K562 (cell line): ENCODE data around the gene UBAP1L. TPM values are rescaled to one million over a fixed set of nuclear protein-coding genes. Genes with fewer than 3 reads are reported as not detected.

ENCODE experiments used
- ZNF785 ChIP-seq: fragments of 250-450 bp; sonication (Bioruptor Pico); IDR thresholded peaks from 2 replicates; pipeline ENCODE4 v1.4.0; 2020; ENCODE audit warnings: mild to moderate bottlenecking
- polyA plus RNA-seq, 8 experiments: library from polyadenylated mRNA; depleted of rRNA in 4 of 8; stranded (reverse) in 5 of 8; unstranded in 3 of 8; fragments of >200 nt; fragmentation: Nextera tagmentation in 2 of 8; fragmentation: Illumina TruSeq in 1 of 8; extraction: Ambion mirVana in 2 of 8; extraction: Trizol in 1 of 8; gene quantifications; 2 replicates each; pipeline versions ENCODE4 v1.2.1 to v1.2.3, GENCODE V29; 2011 to 2014; ENCODE audit warnings: inconsistent platforms in 1 of 8, missing spikeins in 1 of 8
- total RNA-seq, 7 experiments: library from RNA; depleted of rRNA in 6 of 7; stranded (reverse); fragments of >200 nt in 6 of 7; fragmentation: Illumina TruSeq in 2 of 7; extraction: Trizol in 2 of 7; gene quantifications; 2 replicates each; pipeline versions ENCODE4 v1.2.1 to v1.2.3, GENCODE V29; 2011 to 2021; ENCODE audit warnings: low replicate concordance in 1 of 7
- TF ChIP-seq, protein P1 (sequence below), 2 experiments: fragments of 450-650 bp; formaldehyde crosslinking in 1 of 2; IDR thresholded peaks; 2 replicates each; pipeline versions ENCODE4 v1.4.0 to v1.6.1; 2014 to 2020; ENCODE audit warnings: mild to moderate bottlenecking in 2 of 2, borderline replicate concordance in 1 of 2, low read depth in 1 of 2
- TF ChIP-seq, protein P2 (sequence below): fragments of 250-450 bp; sonication (Bioruptor Pico); IDR thresholded peaks from 2 replicates; pipeline ENCODE4 v1.8.0; 2022; ENCODE audit warnings: inconsistent platforms

The UBAP1L gene
- total and polyA plus RNA-seq, 9 of the 15 experiments (the other 6 are each of a cell fraction or from before 2014, with no cell fraction given), result 0.16 to 0.71 (median 0.41) TPM; not detected in 2

DNA sequence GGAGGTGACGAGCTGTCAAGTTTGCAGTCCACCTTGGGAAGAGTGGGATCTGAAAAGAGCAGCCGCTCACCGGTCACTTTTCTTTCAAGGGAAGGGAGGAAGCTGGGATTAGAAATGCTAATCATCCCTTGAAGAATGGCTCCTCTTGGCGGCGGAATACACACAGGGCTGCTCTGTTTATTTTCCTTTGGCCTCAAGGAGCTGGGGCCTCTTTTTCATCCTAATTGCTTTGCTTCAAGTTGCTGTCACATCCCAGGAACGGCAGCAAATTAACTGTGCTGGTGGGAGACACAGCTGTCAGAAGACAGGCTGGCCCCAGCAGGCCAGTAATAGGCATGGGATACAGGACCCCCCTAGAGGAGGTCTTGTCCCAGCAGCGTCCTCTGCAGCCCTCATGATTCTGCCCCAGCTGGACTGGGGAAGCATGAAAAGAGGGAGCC, 31.7 kb downstream of the UBAP1L start (continued):
- TF ChIP-seq, protein P1, sequence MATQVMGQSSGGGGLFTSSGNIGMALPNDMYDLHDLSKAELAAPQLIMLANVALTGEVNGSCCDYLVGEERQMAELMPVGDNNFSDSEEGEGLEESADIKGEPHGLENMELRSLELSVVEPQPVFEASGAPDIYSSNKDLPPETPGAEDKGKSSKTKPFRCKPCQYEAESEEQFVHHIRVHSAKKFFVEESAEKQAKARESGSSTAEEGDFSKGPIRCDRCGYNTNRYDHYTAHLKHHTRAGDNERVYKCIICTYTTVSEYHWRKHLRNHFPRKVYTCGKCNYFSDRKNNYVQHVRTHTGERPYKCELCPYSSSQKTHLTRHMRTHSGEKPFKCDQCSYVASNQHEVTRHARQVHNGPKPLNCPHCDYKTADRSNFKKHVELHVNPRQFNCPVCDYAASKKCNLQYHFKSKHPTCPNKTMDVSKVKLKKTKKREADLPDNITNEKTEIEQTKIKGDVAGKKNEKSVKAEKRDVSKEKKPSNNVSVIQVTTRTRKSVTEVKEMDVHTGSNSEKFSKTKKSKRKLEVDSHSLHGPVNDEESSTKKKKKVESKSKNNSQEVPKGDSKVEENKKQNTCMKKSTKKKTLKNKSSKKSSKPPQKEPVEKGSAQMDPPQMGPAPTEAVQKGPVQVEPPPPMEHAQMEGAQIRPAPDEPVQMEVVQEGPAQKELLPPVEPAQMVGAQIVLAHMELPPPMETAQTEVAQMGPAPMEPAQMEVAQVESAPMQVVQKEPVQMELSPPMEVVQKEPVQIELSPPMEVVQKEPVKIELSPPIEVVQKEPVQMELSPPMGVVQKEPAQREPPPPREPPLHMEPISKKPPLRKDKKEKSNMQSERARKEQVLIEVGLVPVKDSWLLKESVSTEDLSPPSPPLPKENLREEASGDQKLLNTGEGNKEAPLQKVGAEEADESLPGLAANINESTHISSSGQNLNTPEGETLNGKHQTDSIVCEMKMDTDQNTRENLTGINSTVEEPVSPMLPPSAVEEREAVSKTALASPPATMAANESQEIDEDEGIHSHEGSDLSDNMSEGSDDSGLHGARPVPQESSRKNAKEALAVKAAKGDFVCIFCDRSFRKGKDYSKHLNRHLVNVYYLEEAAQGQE (IDR thresholded peaks at IDR 0.05; ENCODE audit: borderline replicate concordance), result peak; percentile 56; the same call in 1 of the 2 replicates
- TF ChIP-seq, protein P1 (CRISPR knock-in tag; IDR thresholded peaks at IDR 0.05; ENCODE audit: low read depth), result no peak
- TF ChIP-seq, protein P2, sequence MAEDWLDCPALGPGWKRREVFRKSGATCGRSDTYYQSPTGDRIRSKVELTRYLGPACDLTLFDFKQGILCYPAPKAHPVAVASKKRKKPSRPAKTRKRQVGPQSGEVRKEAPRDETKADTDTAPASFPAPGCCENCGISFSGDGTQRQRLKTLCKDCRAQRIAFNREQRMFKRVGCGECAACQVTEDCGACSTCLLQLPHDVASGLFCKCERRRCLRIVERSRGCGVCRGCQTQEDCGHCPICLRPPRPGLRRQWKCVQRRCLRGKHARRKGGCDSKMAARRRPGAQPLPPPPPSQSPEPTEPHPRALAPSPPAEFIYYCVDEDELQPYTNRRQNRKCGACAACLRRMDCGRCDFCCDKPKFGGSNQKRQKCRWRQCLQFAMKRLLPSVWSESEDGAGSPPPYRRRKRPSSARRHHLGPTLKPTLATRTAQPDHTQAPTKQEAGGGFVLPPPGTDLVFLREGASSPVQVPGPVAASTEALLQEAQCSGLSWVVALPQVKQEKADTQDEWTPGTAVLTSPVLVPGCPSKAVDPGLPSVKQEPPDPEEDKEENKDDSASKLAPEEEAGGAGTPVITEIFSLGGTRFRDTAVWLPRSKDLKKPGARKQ (CRISPR knock-in tag), result no peak
- no peak for TF ChIP-seq ZNF785 (CRISPR knock-in tag)
